ENCODE data around the gene C20orf204.

Gene C20orf204

GRCh38 chr20:64042054-64042781 is 6.2 kb downstream of the C20orf204 start:
- DNase-seq (ENCODE audit: low read depth, low spot score) = no peak

GRCh38 chr20:64043768-64044167 is 7.8 kb downstream of the C20orf204 start:
- no peak for DNase-seq (ENCODE audit: low read depth, low spot score)

- no peak for DNase-seq (ENCODE audit: low read depth, low spot score)
These were observed 8.7 kb downstream of the C20orf204 start for GRCh38 chr20:64044484-64045247.

- DNase-seq (ENCODE audit: low read depth, low spot score) = no peak
These were observed 9.5 kb downstream of the C20orf204 start for GRCh38 chr20:64045346-64046011.

- DNase-seq (ENCODE audit: low read depth, low spot score) = no peak
These were observed 11.0 kb downstream of the C20orf204 start for GRCh38 chr20:64047046-64047389.

DNA sequence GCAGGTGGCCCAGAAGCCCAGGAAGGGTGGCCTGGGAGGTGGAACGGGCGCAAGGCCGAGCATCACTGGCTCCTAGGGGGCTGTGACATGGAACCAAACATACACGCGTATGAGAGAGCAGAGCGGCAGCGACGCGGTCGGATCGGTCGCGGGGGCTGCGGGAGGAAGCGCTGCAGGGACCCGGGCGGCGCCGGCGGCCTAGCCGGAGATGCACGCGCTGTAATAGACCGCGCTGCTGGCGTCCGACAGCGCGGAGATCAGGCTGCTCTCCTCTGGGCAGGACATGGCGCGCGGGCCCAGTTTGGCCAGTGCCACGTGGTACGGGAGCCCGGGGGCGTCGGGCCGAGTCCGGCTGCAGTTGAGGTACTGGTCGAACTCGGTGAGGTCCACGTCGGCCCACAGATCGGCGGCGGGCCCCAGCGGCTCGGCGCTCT is 12.0 kb downstream of the C20orf204 start:
- DNase-seq (ENCODE audit: low read depth, low spot score) = no peak

GRCh38 chr20:64048402-64049044 is 12.5 kb downstream of the C20orf204 start:
- no peak for DNase-seq (ENCODE audit: low read depth, low spot score)

DNA sequence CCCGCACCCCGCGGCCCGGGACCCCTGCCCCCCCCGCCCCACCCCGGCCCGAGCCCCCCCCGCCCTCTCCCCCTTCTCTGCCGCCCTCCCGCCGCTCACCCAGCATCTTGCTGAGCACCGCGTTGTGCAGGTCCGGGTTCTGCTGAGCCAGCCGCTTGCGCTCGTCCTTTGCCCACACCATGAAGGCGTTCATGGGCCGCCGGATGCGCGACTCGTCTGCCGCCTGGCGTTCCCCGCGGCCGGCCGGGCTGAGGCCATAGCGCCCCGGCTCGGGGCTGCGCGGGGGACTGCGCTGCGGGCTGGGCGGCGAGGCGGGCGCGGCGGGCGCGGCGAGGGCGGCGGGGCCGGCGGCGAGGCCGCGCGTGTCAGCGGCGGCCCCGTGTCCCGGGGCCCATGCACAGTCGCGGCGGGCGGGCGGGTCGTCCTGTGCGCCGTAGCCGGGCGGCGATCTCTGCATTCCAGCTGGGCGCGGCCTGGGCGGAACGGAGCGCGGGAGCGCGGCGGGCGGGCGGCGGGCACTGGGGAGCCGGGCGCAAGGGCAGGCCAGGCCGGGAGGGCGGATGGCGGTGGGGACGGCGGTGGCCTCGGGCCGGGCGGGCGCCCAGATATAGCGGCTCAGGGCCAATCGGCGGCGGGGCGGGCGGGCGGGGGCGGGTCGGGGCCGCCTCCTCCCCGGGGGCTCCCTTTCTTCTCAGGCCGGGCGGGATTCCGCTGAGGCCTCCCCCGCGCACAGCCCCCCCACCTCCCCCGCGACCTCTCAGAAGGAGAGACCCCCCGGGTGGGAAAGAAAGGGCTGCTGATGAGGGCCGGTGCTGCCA is 13.3 kb downstream of the C20orf204 start, which contains the start of gene SOX18:
TSS of gene SOX18 (minus strand) at position 580 of the 818 bp plus-strand sequence. CDS start at position 457, 123 bp downstream.
- no peak for DNase-seq (ENCODE audit: low read depth, low spot score)

DNA sequence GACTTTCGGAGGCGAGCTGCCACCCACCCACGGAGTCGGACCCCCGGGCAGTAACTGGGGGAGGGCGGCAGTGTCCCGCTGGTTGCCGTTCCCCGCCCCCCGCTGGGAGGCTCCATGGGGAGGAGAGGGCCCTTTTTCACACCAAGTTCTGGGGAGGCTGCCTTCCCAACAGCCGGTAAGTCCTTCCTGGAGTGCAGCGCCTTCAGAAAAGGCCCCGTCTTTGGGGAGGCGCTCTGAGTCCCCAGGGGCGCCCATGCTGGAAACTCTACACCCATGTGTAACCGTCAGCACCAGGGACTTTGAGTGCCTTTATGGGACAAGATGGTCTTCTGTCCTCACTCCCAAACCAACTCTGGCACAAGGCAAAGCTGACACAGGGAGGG is 13.9 kb downstream of the C20orf204 start:
- DNase-seq (ENCODE audit: low read depth, low spot score) = no peak

DNA sequence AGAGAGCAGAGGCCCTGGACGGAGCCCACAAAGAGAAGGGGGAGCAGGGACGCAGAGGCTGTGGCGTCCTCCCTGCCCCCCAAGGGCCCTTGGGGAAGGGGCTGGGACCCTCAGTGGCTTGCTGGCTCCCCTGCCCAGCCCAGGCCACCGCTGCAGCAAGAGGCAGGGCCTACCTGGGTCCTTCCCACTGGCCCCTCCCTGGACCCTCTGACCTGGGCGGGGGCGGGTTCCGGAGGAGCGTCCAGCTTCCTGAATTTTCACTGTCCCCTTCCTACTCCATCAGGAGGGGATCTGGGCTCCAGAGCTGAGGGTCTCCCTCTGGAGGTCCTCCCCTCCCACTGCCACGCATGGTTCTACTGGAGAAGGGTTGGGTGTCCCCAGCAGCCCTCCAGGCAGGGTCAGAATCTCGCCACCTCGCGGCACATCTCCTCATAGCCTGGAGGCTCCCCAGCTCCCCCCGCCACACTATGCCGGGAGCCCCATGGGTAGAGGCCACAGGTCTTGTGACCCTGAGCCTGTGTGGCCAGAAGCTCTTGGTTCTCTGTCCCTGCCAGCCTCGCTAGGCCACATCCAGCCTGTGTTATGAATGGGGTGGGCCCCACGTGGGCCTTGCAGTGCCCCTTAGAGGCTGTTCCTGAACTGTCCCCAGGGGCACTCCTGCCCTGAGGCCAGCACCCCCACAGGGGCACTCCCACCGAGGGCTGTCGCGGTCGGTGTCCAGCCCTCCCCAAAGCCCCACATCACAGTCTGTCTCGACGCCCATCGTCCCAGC is 14.5 kb downstream of the C20orf204 start:
- DNase-seq (ENCODE audit: low read depth, low spot score) = no peak

DNA sequence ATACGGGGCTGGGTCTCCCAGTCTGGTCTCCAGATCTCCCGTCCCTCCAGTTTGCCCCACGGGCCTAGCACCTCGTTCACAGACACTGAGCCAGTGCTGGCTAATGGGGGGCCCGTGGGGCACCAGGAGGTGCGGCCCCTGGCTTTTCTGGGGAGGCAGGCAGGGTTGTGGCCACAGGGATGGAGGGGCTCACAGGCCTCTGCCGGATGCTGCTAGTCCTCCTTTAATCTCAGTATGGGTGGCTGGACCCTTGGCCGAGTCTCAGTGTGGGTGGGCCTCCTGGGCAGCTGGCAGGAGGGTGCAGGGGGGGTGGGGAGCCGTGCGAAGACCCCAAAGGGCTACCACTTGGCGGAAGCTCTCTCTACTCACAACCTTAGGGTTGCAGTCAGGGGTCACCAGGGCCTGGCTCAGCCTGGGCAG is 15.1 kb downstream of the C20orf204 start:
- DNase-seq (ENCODE audit: low read depth, low spot score) = no peak

- DNase-seq (ENCODE audit: low read depth, low spot score) = no peak
These were observed 15.8 kb downstream of the C20orf204 start for GRCh38 chr20:64051561-64052325.

DNA sequence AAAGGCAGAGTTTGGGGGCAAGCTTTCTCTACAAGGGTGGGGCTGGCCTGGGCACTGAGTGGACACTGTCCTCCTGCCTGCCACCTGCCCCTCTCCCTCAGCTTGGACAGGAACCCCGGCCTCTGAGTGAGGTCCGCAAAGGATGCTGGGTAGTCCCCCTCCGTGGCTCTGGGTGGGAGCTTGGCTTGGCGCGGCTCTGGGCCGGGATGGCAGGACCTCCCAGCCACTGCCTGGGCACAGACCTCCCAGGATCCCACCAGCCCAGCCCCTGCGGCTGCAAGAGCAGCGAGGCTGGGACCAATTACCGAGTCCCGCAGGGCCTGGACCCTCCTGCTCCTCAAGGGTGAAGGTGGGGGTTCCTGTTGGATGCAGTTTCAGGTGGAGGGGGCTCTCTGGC is 16.3 kb downstream of the C20orf204 start:
- DNase-seq (ENCODE audit: low read depth, low spot score) = no peak

- no peak for DNase-seq (ENCODE audit: low read depth, low spot score)
These were observed 17.2 kb downstream of the C20orf204 start for GRCh38 chr20:64052987-64053840.

DNA sequence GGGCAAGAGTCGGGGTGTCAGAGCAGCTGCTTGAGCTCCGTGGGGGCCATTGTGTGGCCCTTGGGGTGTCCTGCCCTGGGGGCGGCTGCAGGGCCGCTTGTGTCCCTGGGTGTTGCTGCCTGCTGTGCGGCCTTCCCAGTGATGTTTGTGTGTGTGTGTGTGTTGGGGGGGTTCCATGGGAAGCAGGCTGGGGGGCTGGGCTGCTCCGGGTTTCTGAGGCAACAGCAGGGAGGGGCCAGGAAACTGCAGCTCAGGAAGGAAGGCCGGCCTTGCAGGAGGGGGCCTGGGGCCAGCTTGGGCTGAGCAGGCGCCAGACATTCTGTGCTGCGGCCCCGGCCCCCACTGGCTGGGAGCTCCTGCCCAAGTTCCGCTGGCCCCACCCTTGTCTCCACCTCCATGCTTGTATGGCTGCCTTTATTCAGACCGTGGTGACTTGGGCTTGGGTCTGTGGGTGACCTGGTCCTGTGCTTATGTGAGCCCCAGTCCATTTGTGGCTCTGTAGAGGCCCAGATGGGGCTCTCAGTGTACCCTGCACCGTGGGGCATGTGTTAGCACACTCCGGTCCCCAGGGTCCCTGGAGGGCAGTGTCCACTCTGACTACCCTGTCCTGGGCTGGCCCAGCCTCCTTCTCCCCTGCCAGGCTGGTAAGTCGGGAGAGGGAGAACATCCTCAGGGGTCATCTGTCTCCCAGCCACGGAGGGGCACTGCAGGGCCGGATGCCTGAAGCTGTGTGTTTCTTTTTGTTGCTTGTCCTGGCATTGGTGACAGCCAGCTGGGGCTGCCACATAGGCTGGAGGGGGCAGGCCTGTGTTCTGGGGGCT is 18.1 kb downstream of the C20orf204 start:
- no peak for DNase-seq (ENCODE audit: low read depth, low spot score)

GRCh38 chr20:64055396-64055892 is 19.5 kb downstream of the C20orf204 start:
- no peak for DNase-seq (ENCODE audit: low read depth, low spot score)

DNA sequence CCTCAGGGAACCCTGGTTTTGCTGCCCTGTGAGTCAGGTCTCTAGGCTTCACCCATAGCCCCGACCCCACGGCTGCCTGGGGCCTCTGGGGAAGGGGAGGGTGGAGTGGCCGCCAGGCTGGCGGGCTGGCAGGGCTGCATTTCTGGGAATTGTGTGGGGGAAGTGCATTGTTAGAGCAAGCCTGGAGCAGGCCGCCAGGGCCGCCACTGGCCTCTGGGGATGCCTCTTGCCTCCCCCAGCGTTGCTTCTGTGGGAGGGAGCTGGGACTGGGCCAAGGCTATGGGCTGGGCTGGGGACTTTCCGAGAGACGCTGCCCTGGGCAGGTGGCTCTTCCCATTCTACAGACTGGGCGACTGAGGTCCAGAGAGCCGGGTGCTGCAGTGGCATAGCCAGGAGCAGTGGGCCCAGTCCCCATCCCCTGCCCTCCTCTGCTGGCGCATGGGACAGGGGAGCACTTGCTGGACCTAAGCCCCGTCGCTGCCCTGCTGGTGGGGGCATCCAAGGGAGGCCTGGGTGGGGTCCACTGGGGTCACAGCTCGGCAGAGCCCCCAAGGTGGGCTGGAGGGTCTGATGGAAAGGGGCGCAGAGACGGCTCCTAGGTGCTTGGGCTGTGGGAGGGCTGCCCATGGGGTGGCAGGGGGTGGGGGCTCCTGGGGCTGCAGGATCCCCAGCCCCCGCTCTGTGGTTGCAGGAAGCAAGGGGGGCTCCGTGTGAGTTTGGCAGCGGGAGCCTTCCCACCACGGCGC is 20.1 kb downstream of the C20orf204 start:
- DNase-seq (ENCODE audit: low read depth, low spot score) = no peak
